Loucy (cell line): ENCODE data around the gene TEDC1.

Source experiments
- H2AFZ ChIP-seq: fragments of 200-600 bp; sonication (generic); 2 replicates; pipeline ENCODE4 v1.6.0; 2016; ENCODE audit warnings: antibody characterized with exemption, mild to moderate bottlenecking, low read length, moderate library complexity
- H3F3A ChIP-seq: fragments of 200-600 bp; 2 replicates; pipeline ENCODE4 v1.6.0; 2016; ENCODE audit warnings: antibody characterized with exemption, low read depth, mild to moderate bottlenecking
- H3K27me3 ChIP-seq: fragments of 200-600 bp; sonication (generic); 2 replicates; pipeline ENCODE4 v1.6.1; 2014; ENCODE audit warnings: low read length, mild to moderate bottlenecking; ENCODE audit not compliant: insufficient read depth, poor library complexity, severe bottlenecking
- H3K36me3 ChIP-seq: fragments of 200-600 bp; sonication (generic); 2 replicates; pipeline ENCODE4 v1.6.1; 2016; ENCODE audit warnings: low read length; ENCODE audit not compliant: insufficient read depth
- H3K4me1 ChIP-seq: fragments of 200-600 bp; sonication (generic); 2 replicates; pipeline ENCODE4 v1.5.1; 2014; ENCODE audit warnings: low read length, mild to moderate bottlenecking; ENCODE audit not compliant: insufficient read depth, poor library complexity, severe bottlenecking
- H3K4me2 ChIP-seq: fragments of 200-600 bp; sonication (generic); 2 replicates; pipeline ENCODE4 v1.6.0; 2014; ENCODE audit warnings: antibody characterized with exemption, low read length, low read depth, mild to moderate bottlenecking; ENCODE audit not compliant: poor library complexity, severe bottlenecking
- H3K4me3 ChIP-seq: fragments of 200-600 bp; sonication (generic); 2 replicates; pipeline ENCODE4 v1.5.1; 2014; ENCODE audit warnings: low read length, mild to moderate bottlenecking, mixed read lengths; ENCODE audit not compliant: poor library complexity, severe bottlenecking
- H3K79me2 ChIP-seq: fragments of 200-600 bp; sonication (generic); 2 replicates; pipeline ENCODE4 v1.6.1; 2014; ENCODE audit warnings: low read length; ENCODE audit not compliant: insufficient read depth
- H3K9ac ChIP-seq: fragments of 200-600 bp; sonication (generic); 2 replicates; pipeline ENCODE4 v1.6.0; 2014; ENCODE audit warnings: mild to moderate bottlenecking, low read depth, low read length, moderate library complexity; ENCODE audit not compliant: poor library complexity, severe bottlenecking
- H3K9me2 ChIP-seq: fragments of 200-600 bp; sonication (generic); replicated peaks from 2 replicates; pipeline ENCODE4 v1.6.1; 2016; ENCODE audit warnings: low read depth, low read length, mixed read lengths
- H3K9me3 ChIP-seq: fragments of 200-600 bp; sonication (generic); 2 replicates; pipeline ENCODE4 v1.6.1; 2014; ENCODE audit warnings: mild to moderate bottlenecking, antibody characterized with exemption, low read length, low read depth; ENCODE audit not compliant: insufficient read depth
- H4K20me1 ChIP-seq: fragments of 200-600 bp; sonication (generic); 2 replicates; pipeline ENCODE4 v1.6.0; 2014; ENCODE audit warnings: antibody characterized with exemption, low read length, mild to moderate bottlenecking; ENCODE audit not compliant: insufficient read depth, poor library complexity, severe bottlenecking
- CTCF ChIP-seq: fragments of 200-600 bp; sonication (generic); conservative IDR thresholded peaks from 2 replicates; pipeline ENCODE4 v1.5.1; 2014; ENCODE audit warnings: mild to moderate bottlenecking, antibody characterized with exemption, low read length
- EZH2phosphoT487 ChIP-seq: fragments of 200-600 bp; IDR thresholded peaks from 2 replicates; pipeline ENCODE4 v1.6.1; 2018; ENCODE audit warnings: antibody characterized with exemption, mild to moderate bottlenecking, moderate library complexity, borderline replicate concordance

The TEDC1 gene

GRCh38 chr14:105503296-105503640 is 12.2 kb downstream of the TEDC1 start:
- Histone ChIP-seq H3F3A (no peaks in the 10 kb centered on the region), H3K4me3 (no peak overlapping the region), H4K20me1 (no peaks in the 10 kb centered on the region), H3K36me3 (no peaks in the 10 kb centered on the region), H3K9ac (no peak overlapping the region), H3K9me2 (no peaks in the 10 kb centered on the region), H3K4me2 (no peak overlapping the region), H2AFZ (no peak overlapping the region), H3K27me3 (no peaks in the 10 kb centered on the region), H3K9me3 (no peaks in the 10 kb centered on the region), H3K4me1 (peaks cover 10% of the 10 kb centered on the region), H3K79me2 (no peaks in the 10 kb centered on the region)
- TF ChIP-seq EZH2phosphoT487: no peak
- no peak for TF ChIP-seq CTCF

GRCh38 chr14:105503935-105504692 is 13.1 kb downstream of the TEDC1 start:
- no peaks in the 10 kb centered on the region for H3K9me2 ChIP-seq
- H3K27me3 ChIP-seq: no peaks in the 10 kb centered on the region
- H4K20me1 ChIP-seq: no peaks in the 10 kb centered on the region
- peak overlapping the region; percentile 46 for H3K9ac ChIP-seq
- no peak overlapping the region for H2AFZ ChIP-seq
- peaks cover 10% of the 10 kb centered on the region for H3K4me1 ChIP-seq
- H3K79me2 ChIP-seq: no peaks in the 10 kb centered on the region
- H3K4me2 ChIP-seq: peak overlapping the region; percentile 31
- H3F3A ChIP-seq: no peaks in the 10 kb centered on the region
- no peak for TF ChIP-seq CTCF
- TF ChIP-seq EZH2phosphoT487: no peak
- H3K4me3 ChIP-seq: no peak overlapping the region
- no peaks in the 10 kb centered on the region for H3K9me3 ChIP-seq
- no peaks in the 10 kb centered on the region for H3K36me3 ChIP-seq

- H2AFZ ChIP-seq: no peak overlapping the region
- H4K20me1 ChIP-seq: no peaks in the 10 kb centered on the region
- H3K27me3 ChIP-seq: no peaks in the 10 kb centered on the region
- no peaks in the 10 kb centered on the region for H3K36me3 ChIP-seq
- H3F3A ChIP-seq: no peaks in the 10 kb centered on the region
- H3K4me3 ChIP-seq: no peak overlapping the region
- no peak overlapping the region for H3K4me2 ChIP-seq
- H3K79me2 ChIP-seq: no peaks in the 10 kb centered on the region
- TF ChIP-seq CTCF (no peak), EZH2phosphoT487 (no peak)
- no peaks in the 10 kb centered on the region for H3K9me2 ChIP-seq
- H3K4me1 ChIP-seq: peaks cover 10% of the 10 kb centered on the region
- no peak overlapping the region for H3K9ac ChIP-seq
- H3K9me3 ChIP-seq: no peaks in the 10 kb centered on the region
Observed at GRCh38 chr14:105505101-105505500, 14.1 kb downstream of the TEDC1 start.
